ENCODE measurements around the gene XNDC1N. TPM values are rescaled to one million over a fixed set of nuclear protein-coding genes. Genes with fewer than 3 reads are reported as not detected.
"Not testable (repeated sequence)": the region's sequence is repeated elsewhere in the genome, so short reads cannot be mapped to it uniquely, and the experiment has no call there.

XNDC1N gene
- total RNA-seq, 1 donor from 2014 or later: 7.1 TPM

- no peaks in the 10 kb centered on the region for H3K27me3 ChIP-seq (ENCODE audit: control insufficient read depth, insufficient read depth, low read length)
- H3K36me3 ChIP-seq (ENCODE audit: control insufficient read depth, insufficient read depth, low read length): no peaks in the 10 kb centered on the region
- DNase-seq (ENCODE audit: low read depth): no peak
- no peak overlapping the region for H3K4me3 ChIP-seq (ENCODE audit: low read depth, low read length)
- no peak for TF ChIP-seq CTCF (IDR thresholded peaks at IDR 0.05; ENCODE audit: insufficient read depth, low read length, poor library complexity, severe bottlenecking)
Observed at GRCh38 chr11:71895961-71896360, 32.4 kb downstream of the XNDC1N start.

GRCh38 chr11:71889181-71889872, 39.1 kb downstream of the XNDC1N start:
- not testable (repeated sequence) for H3K4me3 ChIP-seq (ENCODE audit: low read depth, low read length); H3K36me3 ChIP-seq (ENCODE audit: control insufficient read depth, insufficient read depth, low read length); DNase-seq (ENCODE audit: low read depth); H3K27me3 ChIP-seq (ENCODE audit: control insufficient read depth, insufficient read depth, low read length)

- DNase-seq (ENCODE audit: low read depth); H3K27me3 ChIP-seq (ENCODE audit: control insufficient read depth, insufficient read depth, low read length); H3K36me3 ChIP-seq (ENCODE audit: control insufficient read depth, insufficient read depth, low read length); H3K4me3 ChIP-seq (ENCODE audit: low read depth, low read length): not testable (repeated sequence)
Observed at GRCh38 chr11:71888335-71889010, 39.9 kb downstream of the XNDC1N start.

- not testable (repeated sequence) for H3K36me3 ChIP-seq (ENCODE audit: control insufficient read depth, insufficient read depth, low read length); DNase-seq (ENCODE audit: low read depth); H3K27me3 ChIP-seq (ENCODE audit: control insufficient read depth, insufficient read depth, low read length); H3K4me3 ChIP-seq (ENCODE audit: low read depth, low read length)
Observed at GRCh38 chr11:71885806-71886205, 42.6 kb downstream of the XNDC1N start.

Other genes with a start within 250 kb of the XNDC1N start
- gene DEFB108B, start 95.4 kb downstream of the XNDC1N start, total RNA-seq: not detected in 2 replicates
- gene DEFB131B, start 50.1 kb downstream of the XNDC1N start, total RNA-seq: not detected in 2 replicates
- 30.9 and 36.6 TPM in 2 replicates for gene RNF121, start 452 bp upstream of the XNDC1N start, total RNA-seq
- 2.9 and 6.4 TPM in 2 replicates for gene IL18BP, start 70.3 kb upstream of the XNDC1N start, total RNA-seq
- gene NUMA1, start 151.9 kb upstream of the XNDC1N start, total RNA-seq: 144 and 157 TPM in 2 replicates
- gene LRRC51, start 152.3 kb upstream of the XNDC1N start, total RNA-seq: 5.7 and 7.3 TPM in 2 replicates
- gene LAMTOR1, start 174.7 kb upstream of the XNDC1N start, total RNA-seq: 201 and 207 TPM in 2 replicates
- gene TOMT, start 177.3 kb upstream of the XNDC1N start, total RNA-seq: not detected in 2 replicates
- 31.7 and 31.8 TPM in 2 replicates for gene ANAPC15, start 184.1 kb upstream of the XNDC1N start, total RNA-seq
- 0.34 TPM in 1 of 2 replicates, not detected in the other for gene FOLR3, start 207.1 kb upstream of the XNDC1N start, total RNA-seq